Fibroblast of lung (primary cell): Measurements from ENCODE around the gene HAPLN2. TPM values are rescaled to one million over a fixed set of nuclear protein-coding genes. Genes with fewer than 3 reads are reported as not detected.

Source experiments
- DNase-seq, 2 donors: peaks; one replicate each; pipeline versions ENCODE4 v3.0.0 to v3.0.0-alpha.2; 2010; ENCODE audit warnings: low read depth in 2 of 2
- H2AFZ ChIP-seq: 2 replicates; pipeline ENCODE4 v1.5.1; 2012; ENCODE audit warnings: low read length, control low read depth, inconsistent platforms
- H3K27ac ChIP-seq: 2 replicates; pipeline ENCODE4 v1.5.1; 2011; ENCODE audit warnings: low read length, control low read depth; ENCODE audit not compliant: insufficient read depth
- H3K27me3 ChIP-seq: 2 replicates; pipeline ENCODE4 v1.5.1; 2011; ENCODE audit warnings: mild to moderate bottlenecking, low read length; ENCODE audit not compliant: control insufficient read depth, insufficient read depth
- H3K36me3 ChIP-seq: 2 replicates; pipeline ENCODE4 v1.5.1; 2011; ENCODE audit warnings: low read length; ENCODE audit not compliant: control insufficient read depth, insufficient read depth
- H3K4me1 ChIP-seq: 2 replicates; pipeline ENCODE4 v1.5.1; 2011; ENCODE audit warnings: low read length; ENCODE audit not compliant: control insufficient read depth, insufficient read depth; ENCODE audit errors: extremely low read depth
- H3K4me2 ChIP-seq: 2 replicates; pipeline ENCODE4 v1.5.1; 2011; ENCODE audit warnings: low read length, control low read depth; ENCODE audit not compliant: insufficient read depth; ENCODE audit errors: extremely low read depth
- H3K4me3 ChIP-seq, 4 experiments: fragments of 200-600 bp in 1 of 4; sonication (generic) in 1 of 4; replicated peaks in 1 of 4; 2 replicates each; pipeline ENCODE4 v1.5.1; 2011 to 2016; ENCODE audit warnings: low read length in 4 of 4, low read depth in 3 of 4, mild to moderate bottlenecking in 3 of 4, control low read depth in 2 of 4, inconsistent platforms in 1 of 4, mixed read lengths in 1 of 4; ENCODE audit not compliant: insufficient read depth in 1 of 4; ENCODE audit errors: control extremely low read depth in 1 of 4
- H3K79me2 ChIP-seq: 2 replicates; pipeline ENCODE4 v1.5.1; 2012; ENCODE audit warnings: mild to moderate bottlenecking, low read length, inconsistent platforms; ENCODE audit not compliant: control insufficient read depth, insufficient read depth
- H3K9ac ChIP-seq: 2 replicates; pipeline ENCODE4 v1.5.1; 2011; ENCODE audit warnings: mild to moderate bottlenecking, low read length, control low read depth; ENCODE audit not compliant: insufficient read depth
- H3K9me3 ChIP-seq: 2 replicates; pipeline ENCODE4 v1.5.1; 2012; ENCODE audit warnings: low read depth, low read length; ENCODE audit not compliant: control insufficient read depth, insufficient read depth
- H4K20me1 ChIP-seq: 2 replicates; pipeline ENCODE4 v1.5.1; 2011; ENCODE audit warnings: low read length; ENCODE audit not compliant: control insufficient read depth, insufficient read depth; ENCODE audit errors: extremely low read depth
- CTCF ChIP-seq, 2 donors: IDR thresholded peaks in 1 of 2; conservative IDR thresholded peaks in 1 of 2; 1 replicate in 1 of 2; 2 replicates in 1 of 2; pipeline ENCODE4 v1.5.1; 2011 to 2012; ENCODE audit warnings: low read length in 2 of 2, control low read depth in 1 of 2, inconsistent platforms in 1 of 2, low read depth in 1 of 2, mild to moderate bottlenecking in 1 of 2
- EZH2 ChIP-seq: IDR thresholded peaks from 2 replicates; pipeline ENCODE4 v1.5.1; 2012; ENCODE audit warnings: low read length, control low read depth, mild to moderate bottlenecking; ENCODE audit errors: missing control alignments
- polyA plus RNA-seq, 2 donors: library from polyadenylated mRNA; depleted of rRNA in 1 of 2; stranded (reverse) in 1 of 2; unstranded in 1 of 2; fragments of >200 nt; gene quantifications; 2 replicates each; pipeline ENCODE4 v1.2.1, GENCODE V29; 2011 to 2012; ENCODE audit warnings: missing spikeins in 1 of 2
- total RNA-seq: library from RNA; depleted of rRNA; stranded (reverse); fragments of >200 nt; gene quantifications from 2 replicates; pipeline ENCODE4 v1.2.1, GENCODE V29; 2014

Gene HAPLN2
- total and polyA plus RNA-seq, 2 donors (not counting 1 experiment from before 2014, with no cell fraction given): not detected

DNA sequence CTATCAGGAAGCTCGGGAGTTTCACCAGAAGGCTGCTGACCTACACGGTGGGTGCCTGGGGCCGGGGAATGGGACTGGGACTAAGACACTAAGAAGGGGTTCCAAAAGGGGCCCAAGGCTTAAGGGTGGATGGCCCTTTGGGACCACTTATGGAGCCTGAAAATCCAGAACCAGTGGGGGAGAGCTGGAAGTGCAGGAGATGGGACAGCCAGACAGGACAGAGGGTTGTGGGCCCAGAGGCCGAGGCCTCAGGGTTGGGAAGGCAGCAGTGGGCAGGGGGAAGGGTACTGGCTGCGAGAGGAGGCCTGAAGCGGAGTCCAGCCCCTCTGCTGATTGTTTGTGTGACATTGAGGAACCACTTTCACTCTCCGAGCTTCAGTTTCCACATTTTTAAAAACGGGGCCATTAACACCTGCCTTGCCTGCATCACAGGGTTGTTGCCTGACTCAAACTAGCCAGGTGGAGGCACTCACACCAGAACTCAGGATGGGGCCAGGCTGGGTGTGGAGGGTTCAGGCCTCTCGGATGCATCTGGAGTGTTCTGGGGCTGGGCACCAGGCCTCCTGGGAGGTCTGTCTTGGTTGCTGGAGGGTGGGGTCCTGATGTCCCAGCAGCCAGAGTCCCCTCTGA lies 36.7 kb upstream of the HAPLN2 start:
- no peak overlapping the region for H2AFZ ChIP-seq
- no peaks in the 10 kb centered on the region for H3K9me3 ChIP-seq
- no peak overlapping the region for H3K9ac ChIP-seq
- no peak for DNase-seq
- H3K4me1 ChIP-seq: no peaks in the 10 kb centered on the region
- no peak overlapping the region for H3K27ac ChIP-seq
- H3K4me3 ChIP-seq: no peak overlapping the region
- no peaks in the 10 kb centered on the region for H3K79me2 ChIP-seq
- peaks cover 4% of the 10 kb centered on the region for H3K27me3 ChIP-seq
- no peak overlapping the region for H3K4me2 ChIP-seq
- no peaks in the 10 kb centered on the region for H3K36me3 ChIP-seq
- TF ChIP-seq EZH2 (peak; percentile 35), CTCF (conservative IDR thresholded peaks at IDR 0.05 in 1 of 2, IDR thresholded peaks at IDR 0.05 in 1 of 2; ENCODE audit: low read depth in 1 of 2, low read length in 2 of 2) (no peak)
- H4K20me1 ChIP-seq: no peaks in the 10 kb centered on the region

DNA sequence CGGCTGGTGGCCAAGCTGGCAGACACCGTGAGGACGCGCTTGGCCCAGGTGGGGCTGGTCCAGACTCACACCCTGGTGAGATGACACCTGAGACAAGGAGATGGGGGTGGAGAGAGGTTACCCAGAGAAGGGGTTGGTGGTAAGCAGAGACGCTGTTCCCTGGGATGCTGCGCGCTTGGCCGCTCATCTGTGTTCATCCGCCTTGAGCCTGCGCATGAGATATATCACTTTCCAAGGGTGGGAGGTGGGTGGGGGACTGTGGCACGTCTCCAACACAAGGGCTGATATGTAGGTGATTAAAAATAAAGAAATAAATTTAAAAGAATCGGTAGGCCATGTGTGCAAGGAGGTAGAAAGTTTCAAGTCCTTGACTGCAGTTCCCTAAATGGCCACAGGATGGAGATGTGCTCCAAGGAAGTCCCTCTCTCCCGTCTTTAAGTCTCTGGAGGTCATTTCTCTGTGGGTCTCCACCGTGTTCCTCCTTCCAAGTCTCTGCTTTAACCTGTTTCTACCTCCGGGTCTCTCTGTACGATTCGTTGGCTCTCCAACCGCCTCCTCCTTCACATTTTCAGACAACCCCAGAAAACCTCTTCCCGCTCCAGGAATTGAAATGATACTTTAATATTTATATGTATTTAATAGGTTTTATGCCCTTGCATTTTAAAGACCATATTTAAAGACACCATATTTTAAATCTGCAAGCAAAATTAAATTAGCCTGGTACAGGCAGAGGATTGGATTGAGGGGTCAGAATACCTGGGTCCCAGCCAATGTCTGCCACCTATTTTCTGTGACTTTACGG lies 35.2 kb upstream of the HAPLN2 start:
- H3K9me3 ChIP-seq: no peaks in the 10 kb centered on the region
- H3K4me1 ChIP-seq: no peaks in the 10 kb centered on the region
- H4K20me1 ChIP-seq: no peaks in the 10 kb centered on the region
- H2AFZ ChIP-seq: no peak overlapping the region
- no peak overlapping the region for H3K4me2 ChIP-seq
- peaks cover 4% of the 10 kb centered on the region for H3K27me3 ChIP-seq
- peak; percentile 72 to 89 for DNase-seq
- H3K4me3 ChIP-seq: no peak overlapping the region
- TF ChIP-seq EZH2 (no peak), CTCF (conservative IDR thresholded peaks at IDR 0.05 in 1 of 2, IDR thresholded peaks at IDR 0.05 in 1 of 2; ENCODE audit: low read depth in 1 of 2, low read length in 2 of 2) (peak; percentile 89 to 98)
- H3K27ac ChIP-seq: no peak overlapping the region
- H3K9ac ChIP-seq: no peak overlapping the region
- H3K36me3 ChIP-seq: no peaks in the 10 kb centered on the region
- no peaks in the 10 kb centered on the region for H3K79me2 ChIP-seq

DNA sequence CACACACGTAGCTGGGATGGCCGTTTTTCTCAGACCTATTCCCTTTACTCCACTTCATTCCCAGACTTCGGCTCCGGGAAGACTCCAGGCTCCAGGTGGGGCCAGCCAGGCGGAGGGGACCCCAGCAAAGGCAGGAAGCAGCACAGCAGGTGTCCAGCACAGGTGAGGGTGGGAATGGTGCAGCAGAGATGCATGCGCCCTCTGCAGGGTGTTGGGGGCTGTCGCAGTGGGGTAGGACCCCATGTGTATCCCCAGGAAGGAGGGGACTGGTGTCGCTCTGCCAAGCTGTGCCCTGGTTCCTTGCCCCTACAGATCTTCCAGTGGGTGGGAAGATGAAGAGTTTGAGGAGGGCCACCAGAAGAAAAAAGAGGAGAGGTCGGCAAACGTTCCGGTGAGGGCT lies 34.4 kb upstream of the HAPLN2 start:
- no peak overlapping the region for H2AFZ ChIP-seq
- H3K79me2 ChIP-seq: no peaks in the 10 kb centered on the region
- H3K27ac ChIP-seq: no peak overlapping the region
- H3K9ac ChIP-seq: no peak overlapping the region
- TF ChIP-seq EZH2 (no peak), CTCF (conservative IDR thresholded peaks at IDR 0.05 in 1 of 2, IDR thresholded peaks at IDR 0.05 in 1 of 2; ENCODE audit: low read depth in 1 of 2, low read length in 2 of 2) (no peak)
- no peaks in the 10 kb centered on the region for H4K20me1 ChIP-seq
- H3K4me3 ChIP-seq: no peak overlapping the region
- no peaks in the 10 kb centered on the region for H3K4me1 ChIP-seq
- no peak for DNase-seq
- H3K36me3 ChIP-seq: no peaks in the 10 kb centered on the region
- peaks cover 4% of the 10 kb centered on the region for H3K27me3 ChIP-seq
- no peaks in the 10 kb centered on the region for H3K9me3 ChIP-seq
- no peak overlapping the region for H3K4me2 ChIP-seq
